Measurements from ENCODE around the gene URB1.

URB1 gene

DNA sequence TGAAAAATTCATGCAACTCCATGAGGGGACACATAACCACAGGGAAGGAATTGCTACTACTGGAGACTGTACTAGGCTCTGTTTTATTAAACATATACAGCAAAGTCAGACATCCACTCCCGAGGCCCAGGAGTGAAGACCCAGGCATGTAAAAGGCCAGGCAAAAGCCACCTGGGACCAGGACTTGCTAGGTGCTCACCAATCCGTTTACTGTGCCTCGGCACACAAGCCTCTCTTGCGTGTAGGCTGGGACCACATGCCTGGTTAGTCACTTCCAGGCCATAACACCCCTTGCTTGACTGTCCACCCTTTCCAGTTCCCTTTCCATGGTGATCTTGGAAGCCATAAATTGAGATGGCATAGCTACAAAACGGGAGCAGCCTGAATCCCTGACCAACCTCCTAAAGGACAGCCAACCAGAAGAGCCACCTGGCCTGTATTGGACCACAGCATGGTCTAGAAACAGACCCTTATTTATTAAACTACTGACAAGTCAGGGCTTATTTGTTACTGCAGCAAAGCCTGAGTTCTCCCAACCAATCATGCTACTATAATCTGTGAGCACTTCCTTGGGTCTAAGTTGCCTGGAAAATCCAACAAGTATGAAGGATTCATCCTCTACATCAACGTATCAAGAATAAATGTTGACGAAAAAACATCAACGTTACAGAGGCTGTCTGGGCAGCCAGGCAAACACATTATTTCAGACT, 39.7 kb downstream of the URB1 start:
- Histone ChIP-seq H3K9me3 (ENCODE audit: low read length) (no peaks in the 10 kb centered on the region), H3K4me3 (ENCODE audit: low read length) (no peak overlapping the region), H3K36me3 (ENCODE audit: insufficient read depth, low read length) (peaks cover 89% of the 10 kb centered on the region), H3K27me3 (ENCODE audit: insufficient read depth, low read length) (no peaks in the 10 kb centered on the region), H3K4me1 (ENCODE audit: insufficient read depth, low read length) (no peaks in the 10 kb centered on the region), H2AFZ (ENCODE audit: low read depth, low read length) (no peak overlapping the region)

- peaks cover 90% of the 10 kb centered on the region for H3K36me3 ChIP-seq (ENCODE audit: insufficient read depth, low read length)
- H3K4me3 ChIP-seq (ENCODE audit: low read length), result no peak overlapping the region
- H3K27me3 ChIP-seq (ENCODE audit: insufficient read depth, low read length), result no peaks in the 10 kb centered on the region
- no peaks in the 10 kb centered on the region for H3K4me1 ChIP-seq (ENCODE audit: insufficient read depth, low read length)
- H2AFZ ChIP-seq (ENCODE audit: low read depth, low read length), result no peak overlapping the region
- H3K9me3 ChIP-seq (ENCODE audit: low read length), result no peaks in the 10 kb centered on the region
Observed at GRCh38 chr21:32352526-32352925, 40.3 kb downstream of the URB1 start.

GRCh38 chr21:32351428-32351827, 41.4 kb downstream of the URB1 start:
- Histone ChIP-seq H2AFZ (ENCODE audit: low read depth, low read length) (no peak overlapping the region), H3K9me3 (ENCODE audit: low read length) (peaks cover 4% of the 10 kb centered on the region), H3K4me3 (ENCODE audit: low read length) (no peak overlapping the region), H3K27me3 (ENCODE audit: insufficient read depth, low read length) (no peaks in the 10 kb centered on the region), H3K36me3 (ENCODE audit: insufficient read depth, low read length) (peaks cover 91% of the 10 kb centered on the region), H3K4me1 (ENCODE audit: insufficient read depth, low read length) (no peaks in the 10 kb centered on the region)

DNA sequence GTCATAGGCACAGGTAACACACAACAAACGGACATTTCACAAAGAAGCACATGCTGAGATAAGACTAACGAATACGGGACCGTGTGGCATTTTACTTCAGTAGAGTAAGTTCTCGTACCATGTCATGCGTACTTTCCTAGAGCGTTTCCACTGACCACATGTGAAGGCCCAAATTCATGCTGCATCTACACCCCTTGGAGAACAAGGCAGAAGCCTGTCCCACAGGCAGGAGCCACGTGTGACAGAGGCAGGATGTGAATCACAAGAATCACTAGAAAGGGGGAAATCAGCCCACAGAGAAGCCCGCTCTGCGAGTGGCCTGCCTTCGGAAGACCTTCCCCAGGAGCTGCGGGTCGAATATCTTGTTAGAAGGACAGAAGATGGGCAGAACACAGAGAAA, 41.8 kb downstream of the URB1 start:
- H3K9me3 ChIP-seq (ENCODE audit: low read length), result peaks cover 4% of the 10 kb centered on the region
- no peak overlapping the region for H3K4me3 ChIP-seq (ENCODE audit: low read length)
- H3K4me1 ChIP-seq (ENCODE audit: insufficient read depth, low read length), result no peaks in the 10 kb centered on the region
- no peaks in the 10 kb centered on the region for H3K27me3 ChIP-seq (ENCODE audit: insufficient read depth, low read length)
- no peak overlapping the region for H2AFZ ChIP-seq (ENCODE audit: low read depth, low read length)
- peaks cover 91% of the 10 kb centered on the region for H3K36me3 ChIP-seq (ENCODE audit: insufficient read depth, low read length)

DNA sequence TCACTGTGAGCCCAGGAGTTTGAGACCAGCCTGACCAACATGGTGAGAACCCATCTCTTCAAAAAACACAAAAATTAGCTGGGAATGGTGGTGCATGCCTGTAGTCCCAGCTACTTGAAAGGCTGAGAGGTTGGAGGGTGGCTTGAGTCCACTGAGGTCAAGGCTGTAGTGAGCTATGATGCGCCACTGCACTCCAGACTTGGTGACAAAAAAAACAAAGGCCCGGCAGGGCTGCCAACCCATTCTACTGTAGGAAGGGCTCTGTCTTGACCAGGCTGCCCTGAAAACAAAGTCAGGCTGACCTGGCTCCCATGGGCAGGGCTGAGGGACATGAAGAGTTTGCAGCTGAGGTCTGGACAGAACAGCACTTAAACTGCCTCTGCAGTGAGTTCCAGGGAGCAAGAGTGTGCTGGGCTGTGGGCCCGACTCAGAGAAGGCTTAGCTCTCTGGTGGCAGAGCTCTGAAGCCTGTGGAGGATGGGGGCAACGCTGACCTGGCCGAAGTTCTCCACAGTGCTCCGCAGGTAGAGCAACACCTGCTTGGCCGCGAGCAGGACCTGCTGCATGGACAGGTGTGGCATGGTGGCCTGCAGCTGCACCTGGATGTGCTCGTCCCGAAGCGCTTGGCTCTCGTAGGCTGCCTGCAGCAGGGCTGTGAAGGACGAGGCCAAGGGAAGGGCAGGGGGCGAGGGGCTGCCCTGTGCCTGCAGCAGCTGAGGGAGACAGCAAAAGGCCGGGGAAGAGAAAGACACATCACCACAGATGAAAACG, 42.4 kb downstream of the URB1 start:
- Histone ChIP-seq H3K27me3 (ENCODE audit: insufficient read depth, low read length) (no peaks in the 10 kb centered on the region), H3K4me1 (ENCODE audit: insufficient read depth, low read length) (no peaks in the 10 kb centered on the region), H3K9me3 (ENCODE audit: low read length) (peaks cover 9% of the 10 kb centered on the region), H3K4me3 (ENCODE audit: low read length) (no peak overlapping the region), H3K36me3 (ENCODE audit: insufficient read depth, low read length) (peaks cover 92% of the 10 kb centered on the region), H2AFZ (ENCODE audit: low read depth, low read length) (no peak overlapping the region)

- Histone ChIP-seq H3K27me3 (ENCODE audit: insufficient read depth, low read length) (no peaks in the 10 kb centered on the region), H3K4me1 (ENCODE audit: insufficient read depth, low read length) (no peaks in the 10 kb centered on the region), H3K9me3 (ENCODE audit: low read length) (peaks cover 18% of the 10 kb centered on the region), H2AFZ (ENCODE audit: low read depth, low read length) (no peak overlapping the region), H3K4me3 (ENCODE audit: low read length) (no peak overlapping the region), H3K36me3 (ENCODE audit: insufficient read depth, low read length) (peaks cover 94% of the 10 kb centered on the region)
Observed at GRCh38 chr21:32349333-32349944, 43.4 kb downstream of the URB1 start.

DNA sequence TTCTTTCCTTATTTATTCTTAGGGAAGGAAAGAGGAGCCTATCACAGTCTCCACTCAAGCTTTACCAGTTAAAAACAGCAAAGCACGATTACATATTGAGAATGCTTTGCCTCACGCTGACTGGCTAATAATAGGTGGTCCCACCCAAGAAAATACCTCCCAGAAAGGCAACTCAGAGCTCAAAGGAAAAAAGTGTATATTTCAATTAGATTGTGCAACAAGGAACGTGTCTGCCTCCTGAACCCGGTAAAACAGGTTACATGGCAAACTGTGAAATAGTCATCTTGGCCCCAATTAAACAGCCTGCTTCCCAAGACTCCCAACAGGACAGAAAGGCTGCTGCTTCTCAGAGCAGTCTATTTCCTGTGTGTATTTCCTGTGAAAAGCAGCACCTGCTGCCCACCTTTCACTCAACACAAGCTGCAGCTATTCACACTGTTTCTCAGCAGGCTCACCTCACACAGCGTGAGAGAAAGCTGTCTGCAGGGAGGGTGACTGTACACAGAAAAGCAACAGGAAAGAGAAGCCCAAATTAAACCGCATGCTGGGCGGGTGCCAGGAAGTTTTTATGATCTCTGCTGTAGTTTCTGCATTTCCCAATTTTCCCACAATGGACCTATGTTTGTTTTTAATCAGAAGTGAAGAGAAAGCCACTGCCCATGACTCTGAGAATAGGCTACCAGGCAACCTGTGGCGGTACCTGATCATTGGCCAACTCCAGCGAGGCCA, 44.0 kb downstream of the URB1 start:
- H3K36me3 ChIP-seq (ENCODE audit: insufficient read depth, low read length), result peaks cover 94% of the 10 kb centered on the region
- H3K4me3 ChIP-seq (ENCODE audit: low read length), result no peak overlapping the region
- peaks cover 22% of the 10 kb centered on the region for H3K9me3 ChIP-seq (ENCODE audit: low read length)
- no peaks in the 10 kb centered on the region for H3K4me1 ChIP-seq (ENCODE audit: insufficient read depth, low read length)
- no peaks in the 10 kb centered on the region for H3K27me3 ChIP-seq (ENCODE audit: insufficient read depth, low read length)
- no peak overlapping the region for H2AFZ ChIP-seq (ENCODE audit: low read depth, low read length)

DNA sequence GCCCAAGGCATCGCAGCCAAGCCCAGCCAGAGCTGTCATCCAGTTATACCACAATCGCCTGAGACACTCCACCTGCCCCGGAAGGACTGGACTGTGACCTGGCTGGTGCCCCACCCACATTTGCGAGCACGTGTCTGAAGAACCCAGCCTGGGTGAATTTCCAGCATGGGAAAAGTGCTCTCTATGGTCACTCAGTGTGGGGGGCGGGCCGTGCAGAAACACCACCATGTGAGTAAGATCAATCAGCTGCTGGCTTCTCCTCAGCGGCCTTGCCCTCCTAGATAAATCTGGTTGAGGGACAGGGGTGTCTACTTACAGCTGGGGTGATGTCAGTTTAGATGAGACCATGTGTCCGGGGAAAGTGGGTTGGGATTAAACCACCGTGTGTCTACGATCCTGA, 44.8 kb downstream of the URB1 start:
- H3K4me3 ChIP-seq (ENCODE audit: low read length), result no peak overlapping the region
- H3K9me3 ChIP-seq (ENCODE audit: low read length), result peaks cover 22% of the 10 kb centered on the region
- no peak overlapping the region for H2AFZ ChIP-seq (ENCODE audit: low read depth, low read length)
- no peaks in the 10 kb centered on the region for H3K4me1 ChIP-seq (ENCODE audit: insufficient read depth, low read length)
- H3K27me3 ChIP-seq (ENCODE audit: insufficient read depth, low read length), result no peaks in the 10 kb centered on the region
- peaks cover 94% of the 10 kb centered on the region for H3K36me3 ChIP-seq (ENCODE audit: insufficient read depth, low read length)

DNA sequence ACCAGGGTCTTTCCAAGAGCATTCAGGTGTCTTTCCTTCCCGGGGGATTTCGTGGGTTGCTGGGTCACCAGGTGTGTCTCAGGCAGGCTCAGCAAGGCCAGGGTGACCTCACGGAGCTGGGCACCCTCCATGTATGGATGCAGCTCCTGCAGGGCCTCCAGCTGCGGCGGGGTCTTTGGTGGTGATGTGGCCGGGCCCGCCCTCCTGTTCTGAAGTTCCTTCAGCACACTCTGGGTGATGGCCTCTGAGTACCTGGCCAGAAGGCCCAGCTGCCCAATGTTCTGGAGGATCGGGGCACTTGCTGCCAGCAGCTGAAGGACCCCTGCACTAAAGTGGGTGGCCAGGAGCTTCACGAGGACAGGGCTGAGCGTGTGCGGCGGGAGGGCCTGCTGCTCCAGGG, 45.5 kb downstream of the URB1 start:
- Histone ChIP-seq H3K4me3 (ENCODE audit: low read length) (no peak overlapping the region), H3K27me3 (ENCODE audit: insufficient read depth, low read length) (no peaks in the 10 kb centered on the region), H3K36me3 (ENCODE audit: insufficient read depth, low read length) (peaks cover 88% of the 10 kb centered on the region), H3K4me1 (ENCODE audit: insufficient read depth, low read length) (no peaks in the 10 kb centered on the region), H3K9me3 (ENCODE audit: low read length) (peaks cover 22% of the 10 kb centered on the region), H2AFZ (ENCODE audit: low read depth, low read length) (no peak overlapping the region)

DNA sequence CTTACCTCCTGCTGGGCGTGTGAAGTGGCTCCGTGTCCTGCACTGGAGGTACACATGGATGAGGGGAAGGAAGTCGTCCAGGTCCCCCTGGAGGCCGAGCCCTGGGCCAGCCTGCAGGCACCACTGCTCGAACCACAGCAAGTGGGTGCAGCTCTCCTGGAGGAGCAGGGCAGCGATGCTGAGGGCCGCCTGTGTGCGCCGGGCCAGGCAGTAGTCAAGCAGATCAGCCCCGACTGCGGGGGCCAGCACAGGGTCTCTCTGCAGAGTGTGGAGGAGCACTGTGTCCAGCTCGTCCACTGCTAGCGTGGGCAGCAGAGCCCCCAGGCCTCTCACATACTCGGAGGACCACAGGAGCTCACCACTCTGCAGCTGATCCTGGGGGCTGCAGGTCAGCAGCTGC, 45.9 kb downstream of the URB1 start:
- Histone ChIP-seq H3K9me3 (ENCODE audit: low read length) (peaks cover 22% of the 10 kb centered on the region), H3K36me3 (ENCODE audit: insufficient read depth, low read length) (peaks cover 84% of the 10 kb centered on the region)

DNA sequence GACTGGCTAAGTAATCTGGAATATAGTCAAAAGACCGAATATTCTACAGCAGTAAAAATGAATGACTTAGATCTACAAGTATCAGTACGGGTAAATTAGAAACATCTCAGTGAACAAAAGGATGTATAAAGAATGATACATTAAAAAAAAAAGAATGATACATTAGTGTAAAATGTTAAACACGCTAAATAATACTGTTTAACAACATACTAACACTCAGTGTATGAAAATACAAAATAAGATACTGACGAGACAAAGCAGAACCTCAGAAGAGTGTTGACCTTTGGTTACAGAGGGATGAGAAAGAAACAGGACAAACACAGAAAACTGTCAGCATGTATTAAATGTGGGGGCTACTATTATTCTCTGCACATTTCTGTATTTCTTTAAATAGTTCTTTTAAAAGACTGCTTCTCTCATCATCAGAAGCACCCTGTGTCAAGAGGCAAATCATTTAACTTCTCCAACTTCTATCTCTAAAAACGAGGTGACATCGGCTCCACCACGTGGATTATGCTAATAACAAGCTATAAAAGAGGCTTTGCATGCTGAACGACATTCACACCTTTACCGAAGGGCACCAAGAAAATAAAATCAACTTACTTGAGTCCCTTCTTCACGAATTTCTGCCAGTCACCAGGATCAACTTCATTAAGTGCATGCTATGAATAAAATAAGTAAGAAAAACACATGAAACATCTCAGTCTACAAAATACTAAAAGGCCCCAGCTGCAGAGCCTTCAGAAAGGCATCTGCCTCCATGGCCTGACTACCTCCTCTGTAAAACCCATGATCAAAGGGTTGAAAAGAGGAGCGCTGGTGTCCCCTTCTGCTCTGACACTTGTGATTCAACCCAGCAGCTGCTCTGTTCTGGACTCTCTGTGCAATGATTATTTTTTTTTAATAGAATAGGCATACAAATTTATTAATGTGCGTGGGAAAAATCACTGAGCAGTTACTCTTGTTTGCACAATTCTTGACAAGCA, 51.7 kb downstream of the URB1 start:
- Histone ChIP-seq H2AFZ (ENCODE audit: low read depth, low read length) (no peak overlapping the region), H3K9me3 (ENCODE audit: low read length) (peaks cover 18% of the 10 kb centered on the region), H3K36me3 (ENCODE audit: insufficient read depth, low read length) (peaks cover 70% of the 10 kb centered on the region), H3K4me3 (ENCODE audit: low read length) (no peak overlapping the region), H3K27me3 (ENCODE audit: insufficient read depth, low read length) (no peaks in the 10 kb centered on the region), H3K4me1 (ENCODE audit: insufficient read depth, low read length) (no peaks in the 10 kb centered on the region)

More for the DNA sequence above, 45.9 kb downstream of the URB1 start:
- Histone ChIP-seq H3K4me1 (ENCODE audit: insufficient read depth, low read length) (no peaks in the 10 kb centered on the region), H3K27me3 (ENCODE audit: insufficient read depth, low read length) (no peaks in the 10 kb centered on the region), H2AFZ (ENCODE audit: low read depth, low read length) (no peak overlapping the region), H3K4me3 (ENCODE audit: low read length) (no peak overlapping the region)

DNA sequence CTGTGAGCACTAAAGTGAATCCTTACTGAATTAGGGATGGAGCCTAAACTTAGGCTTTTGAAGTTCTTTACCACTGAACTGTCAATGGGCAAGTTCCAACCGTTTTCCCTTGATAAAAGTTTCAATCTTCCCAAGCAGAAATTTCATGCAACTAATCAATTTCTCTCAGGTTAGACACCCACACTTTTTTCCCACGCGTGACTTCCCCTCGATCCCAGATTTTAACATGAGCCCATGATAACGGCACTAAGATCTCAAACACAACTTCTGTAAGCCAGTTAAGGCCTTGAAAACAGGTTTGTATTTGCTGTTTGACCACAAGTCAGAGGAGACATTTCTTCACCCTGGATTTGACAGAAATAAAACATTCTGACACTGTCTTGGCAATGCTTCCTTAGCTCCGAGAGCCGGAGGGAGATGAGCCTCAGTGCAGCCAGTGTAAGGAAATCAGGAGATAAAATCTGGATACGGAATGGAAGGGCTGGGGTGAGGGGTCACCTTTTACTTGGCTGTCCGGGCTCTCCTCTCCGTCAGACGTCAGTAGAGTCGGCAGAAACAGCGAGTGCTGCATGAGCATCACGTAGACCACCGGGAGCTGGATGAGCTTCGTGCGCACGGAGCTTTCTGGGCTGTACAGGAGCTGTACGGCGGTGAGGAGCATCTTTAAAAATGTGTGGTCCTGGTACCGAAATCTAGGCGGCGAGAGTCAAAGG, 54.4 kb downstream of the URB1 start:
- Histone ChIP-seq H3K9me3 (ENCODE audit: low read length) (no peaks in the 10 kb centered on the region), H3K27me3 (ENCODE audit: insufficient read depth, low read length) (no peaks in the 10 kb centered on the region), H3K4me1 (ENCODE audit: insufficient read depth, low read length) (no peaks in the 10 kb centered on the region), H2AFZ (ENCODE audit: low read depth, low read length) (no peak overlapping the region), H3K4me3 (ENCODE audit: low read length) (no peak overlapping the region), H3K36me3 (ENCODE audit: insufficient read depth, low read length) (peaks cover 69% of the 10 kb centered on the region)
